Cerebellar cortex (tissue), 1 donor: ENCODE results near the gene ZCCHC4.
A peak's percentile ranks its signal among the peaks of the same experiment; 100 is the strongest.

Source experiments
- DNase-seq: peaks from one replicate; pipeline ENCODE4 v3.0.0-alpha.2; 2015; ENCODE audit warnings: low spot score

ZCCHC4 gene, protein sequence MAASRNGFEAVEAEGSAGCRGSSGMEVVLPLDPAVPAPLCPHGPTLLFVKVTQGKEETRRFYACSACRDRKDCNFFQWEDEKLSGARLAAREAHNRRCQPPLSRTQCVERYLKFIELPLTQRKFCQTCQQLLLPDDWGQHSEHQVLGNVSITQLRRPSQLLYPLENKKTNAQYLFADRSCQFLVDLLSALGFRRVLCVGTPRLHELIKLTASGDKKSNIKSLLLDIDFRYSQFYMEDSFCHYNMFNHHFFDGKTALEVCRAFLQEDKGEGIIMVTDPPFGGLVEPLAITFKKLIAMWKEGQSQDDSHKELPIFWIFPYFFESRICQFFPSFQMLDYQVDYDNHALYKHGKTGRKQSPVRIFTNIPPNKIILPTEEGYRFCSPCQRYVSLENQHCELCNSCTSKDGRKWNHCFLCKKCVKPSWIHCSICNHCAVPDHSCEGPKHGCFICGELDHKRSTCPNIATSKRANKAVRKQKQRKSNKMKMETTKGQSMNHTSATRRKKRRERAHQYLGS

DNA sequence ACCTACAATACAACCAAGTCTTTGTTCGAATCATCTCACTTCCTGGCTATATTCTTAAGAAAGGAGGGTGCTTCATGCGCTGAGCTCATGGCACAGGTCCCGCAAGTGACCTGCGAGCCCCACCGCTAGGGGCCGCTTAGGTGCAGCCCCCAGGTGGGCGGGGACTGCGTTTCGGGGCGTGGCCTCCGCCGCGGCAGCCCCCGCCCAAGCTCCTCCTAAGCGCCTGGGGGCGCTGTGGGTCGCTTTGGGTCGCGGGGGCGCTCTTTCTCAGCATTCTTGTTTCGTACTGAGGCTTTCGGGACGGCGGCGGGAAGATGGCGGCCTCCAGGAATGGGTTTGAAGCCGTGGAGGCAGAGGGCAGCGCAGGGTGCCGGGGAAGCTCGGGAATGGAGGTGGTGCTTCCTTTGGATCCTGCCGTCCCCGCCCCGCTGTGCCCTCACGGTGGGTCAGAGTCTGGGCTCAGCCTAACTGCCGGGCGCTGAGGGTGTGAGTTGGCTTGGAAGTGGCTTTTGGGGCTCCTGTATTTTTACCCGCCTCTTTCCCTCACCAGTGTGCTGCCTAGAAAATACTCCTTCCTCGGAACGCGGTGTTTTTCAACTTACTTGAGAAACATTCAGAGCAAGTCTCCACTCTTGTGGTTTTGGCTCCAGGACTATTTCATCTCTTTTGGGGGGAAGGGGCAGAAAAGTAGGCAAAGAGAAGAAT is at the start of gene ZCCHC4:
Gene ZCCHC4, plus strand, starts transcription at position 279 of the 705 bp plus-strand sequence. Its CDS starts 36 bp downstream, at position 315.
- DNase-seq = peak; percentile 90

DNA sequence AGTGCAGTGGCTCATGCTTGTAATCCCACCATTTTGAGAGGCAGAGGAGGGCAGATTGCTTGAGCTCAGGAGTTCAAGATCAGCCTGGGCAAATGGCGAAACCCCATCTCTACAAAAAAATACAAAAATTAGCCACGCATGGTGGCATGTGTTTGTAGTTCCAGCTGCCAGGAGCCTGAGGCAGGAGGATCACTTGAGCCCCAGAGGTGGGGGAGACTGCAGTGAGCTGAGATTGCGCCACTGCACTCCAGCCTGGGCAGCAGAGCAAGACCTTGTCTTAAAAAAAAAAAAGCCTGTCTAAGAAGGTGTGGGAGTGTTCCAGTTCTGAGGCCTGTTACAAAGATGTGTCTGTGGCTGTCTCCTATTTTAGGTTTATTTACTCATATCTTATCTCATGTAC is 40.7 kb upstream of the ZCCHC4 start:
- no peak for DNase-seq

DNA sequence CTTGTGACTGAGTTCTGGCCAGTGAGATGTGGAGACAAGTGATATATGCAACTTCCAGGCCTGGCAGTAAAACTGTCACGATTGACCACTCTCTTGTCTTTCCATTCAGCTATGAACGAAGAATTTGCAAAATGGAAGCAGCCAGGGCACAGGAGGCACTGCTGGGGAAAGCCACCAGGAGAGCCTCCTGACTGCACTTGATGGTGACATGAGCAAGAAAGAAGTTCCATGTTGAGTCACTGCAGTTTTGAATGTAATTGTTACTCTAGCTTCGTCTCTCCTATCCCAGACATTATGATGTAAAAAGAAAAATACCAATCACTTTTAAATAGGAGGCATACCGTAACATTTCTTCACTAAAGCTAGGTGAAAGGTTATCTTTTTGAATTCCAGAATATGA is 32.4 kb upstream of the ZCCHC4 start:
- no peak for DNase-seq

DNA sequence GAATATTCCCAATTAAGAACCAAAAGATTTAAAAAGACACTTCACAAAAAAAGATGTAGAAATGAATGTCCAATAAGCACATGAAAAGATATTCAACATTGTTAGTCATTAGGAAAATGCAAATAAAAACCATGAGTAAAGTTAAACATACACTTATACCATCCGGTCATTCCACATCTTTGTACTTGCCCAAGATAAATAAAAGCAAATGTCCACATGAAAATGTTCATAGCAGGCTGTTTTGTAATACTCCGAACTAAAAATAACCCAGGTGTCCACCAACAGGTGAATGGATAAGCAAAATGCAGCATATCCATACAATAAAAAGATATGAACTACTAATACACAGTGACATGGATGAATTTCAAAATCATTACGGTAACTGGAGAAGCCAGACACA is 28.6 kb upstream of the ZCCHC4 start:
- DNase-seq = no peak

DNA sequence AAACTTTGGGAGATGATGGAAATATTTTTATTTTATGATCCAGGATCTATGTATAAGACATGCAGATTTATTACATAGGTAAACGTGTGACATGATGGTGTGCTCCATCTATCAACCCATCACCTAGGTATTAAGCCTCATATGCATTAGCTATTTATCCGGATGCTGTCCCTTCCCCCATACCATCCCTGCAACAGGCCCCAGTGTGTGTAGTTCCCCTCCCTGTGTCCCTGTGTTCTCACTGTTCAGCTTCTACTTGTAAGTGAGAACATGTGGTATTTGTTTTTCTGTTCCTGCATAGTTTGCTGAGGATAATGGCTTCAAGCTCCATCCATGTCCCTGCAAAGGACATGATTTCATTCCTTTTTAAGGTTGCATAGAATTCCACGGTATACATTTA is 28.1 kb upstream of the ZCCHC4 start:
- no peak for DNase-seq

DNA sequence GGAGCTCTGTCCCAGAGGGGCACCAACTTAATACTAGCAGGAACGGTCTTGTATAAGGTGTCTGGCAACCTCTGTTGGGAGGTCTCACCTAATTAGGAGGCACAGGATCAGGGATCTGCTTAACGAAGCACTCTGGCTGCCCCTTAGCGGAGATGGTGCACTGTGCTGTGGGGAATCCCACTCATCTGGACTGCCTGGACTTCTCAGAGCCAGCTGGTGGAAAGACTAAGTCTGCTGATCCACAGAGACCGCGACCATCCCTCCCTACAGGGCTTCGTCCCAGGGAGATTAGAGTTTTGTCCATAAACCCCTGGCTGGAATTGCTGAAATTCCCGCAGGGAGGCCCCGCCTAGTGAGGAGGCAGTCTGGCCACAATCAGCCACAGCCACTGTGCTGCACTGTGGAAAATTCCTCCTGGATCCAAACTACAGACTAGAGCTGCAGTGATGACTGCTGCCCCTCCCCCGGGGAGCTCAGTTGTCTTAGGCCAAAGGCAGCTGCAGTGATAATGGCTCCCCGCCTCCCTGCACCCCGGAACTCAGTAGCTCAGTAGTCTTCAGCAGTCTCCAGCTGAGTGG is 22.0 kb upstream of the ZCCHC4 start:
- no peak for DNase-seq

DNA sequence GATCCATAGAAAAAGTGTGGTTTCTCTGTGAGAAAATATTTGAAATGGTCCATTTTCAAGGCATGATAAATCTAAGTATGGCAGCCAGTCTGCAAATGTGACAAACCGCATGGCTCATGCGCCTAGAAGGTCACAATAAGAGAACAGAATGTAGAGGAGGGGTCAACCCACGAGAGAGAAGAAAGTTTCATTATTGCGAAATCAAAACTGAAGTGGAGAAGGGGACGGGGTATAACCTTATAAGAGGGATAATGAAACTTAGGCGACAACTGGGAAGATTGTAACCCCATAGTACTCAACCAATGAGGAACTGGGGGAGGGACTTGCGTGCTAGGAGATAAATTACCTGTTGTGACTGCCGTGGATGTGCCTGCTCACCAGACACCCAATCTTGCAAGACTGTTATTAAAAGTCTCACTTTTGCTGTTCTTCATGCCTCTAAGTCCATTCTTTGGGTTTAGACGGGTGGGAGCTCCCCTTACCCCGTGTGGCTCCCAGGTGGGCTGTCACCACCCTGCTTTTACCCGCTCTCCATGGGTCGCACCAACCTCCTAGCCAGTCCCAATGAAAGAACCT is 21.3 kb upstream of the ZCCHC4 start:
- no peak for DNase-seq

DNA sequence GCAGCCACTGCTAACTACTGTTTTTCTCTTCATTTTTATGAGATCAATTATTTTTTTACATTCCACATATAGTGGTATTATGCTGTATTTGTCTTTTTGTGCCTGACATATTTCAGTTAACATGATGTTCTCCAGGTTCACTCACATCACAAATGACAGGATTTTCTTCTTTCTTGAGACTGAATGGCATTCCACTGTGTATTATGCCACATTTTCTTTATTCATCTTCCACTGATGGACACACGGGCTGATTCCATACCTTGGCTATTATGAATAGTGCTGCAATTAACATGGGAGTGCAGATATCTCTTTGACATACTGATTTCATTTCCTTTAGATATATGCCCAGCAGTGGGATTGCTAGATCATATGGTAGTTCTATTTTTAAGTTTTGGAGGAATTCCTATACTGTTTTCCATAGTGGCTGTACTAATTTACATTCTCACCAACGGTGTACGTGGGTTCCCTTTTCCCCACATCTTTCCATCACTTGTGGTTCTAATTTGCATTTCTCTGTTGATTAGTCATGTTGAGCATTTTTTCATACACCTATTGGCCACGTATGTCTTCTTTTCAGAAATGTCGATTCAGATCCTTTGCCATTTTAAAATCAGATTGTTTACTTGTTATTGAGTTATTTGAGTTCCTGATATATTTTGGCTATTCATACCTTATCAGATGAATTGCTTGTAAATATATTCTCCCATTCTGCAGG is 14.9 kb upstream of the ZCCHC4 start:
- DNase-seq = no peak

DNA sequence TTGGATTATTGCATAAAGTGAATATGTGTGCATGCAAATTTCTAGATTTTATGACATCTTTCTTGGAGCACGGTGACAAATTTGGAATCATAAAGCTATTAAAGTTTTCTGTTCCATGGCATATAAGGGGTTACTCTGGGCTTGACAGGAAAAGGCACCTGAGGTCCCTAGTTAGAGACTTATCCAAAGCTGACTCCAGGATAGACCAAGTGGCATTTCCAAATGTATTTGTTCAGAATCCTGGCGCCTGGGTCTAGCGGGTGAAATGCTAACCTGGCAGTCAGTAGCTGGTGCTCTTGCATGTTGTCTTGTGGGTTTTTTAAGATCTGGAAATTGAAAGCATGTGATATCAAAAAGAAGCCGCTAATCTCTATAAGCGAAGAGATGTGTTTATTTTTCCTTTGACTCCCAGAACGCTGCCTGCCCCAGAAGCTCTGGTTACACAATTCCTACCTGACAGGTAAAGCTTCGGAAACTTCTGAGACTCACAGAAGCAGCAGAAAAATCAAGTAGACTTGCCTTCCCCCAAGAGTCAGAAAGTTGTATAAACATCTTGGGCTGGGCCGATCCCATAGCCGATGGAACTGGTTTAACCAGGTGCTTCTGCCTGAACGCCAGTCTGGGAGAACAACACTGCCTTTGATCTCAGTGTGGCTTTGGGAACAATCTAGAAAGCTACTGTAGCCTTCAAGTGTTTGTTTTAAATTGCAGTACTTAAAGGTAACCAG is 12.9 kb upstream of the ZCCHC4 start:
- no peak for DNase-seq

DNA sequence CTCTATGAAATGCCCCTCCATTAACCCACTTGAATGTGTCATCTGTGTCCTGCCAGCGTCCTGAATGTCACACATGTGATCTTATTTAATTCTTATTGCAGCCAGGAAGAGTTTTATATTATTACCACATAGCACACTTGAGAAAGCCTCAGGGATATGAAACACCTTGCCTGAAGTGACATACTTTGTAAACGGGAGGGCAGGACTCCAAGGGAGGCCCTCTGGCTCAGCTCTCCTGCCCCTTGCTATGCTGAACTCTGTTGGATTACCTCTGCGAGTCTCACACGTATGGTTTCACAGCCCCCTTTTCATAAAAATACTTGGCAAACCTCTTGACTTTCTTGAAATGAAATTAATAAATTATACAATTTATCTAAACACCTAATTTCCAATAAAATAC is 11.1 kb upstream of the ZCCHC4 start:
- DNase-seq = no peak

DNA sequence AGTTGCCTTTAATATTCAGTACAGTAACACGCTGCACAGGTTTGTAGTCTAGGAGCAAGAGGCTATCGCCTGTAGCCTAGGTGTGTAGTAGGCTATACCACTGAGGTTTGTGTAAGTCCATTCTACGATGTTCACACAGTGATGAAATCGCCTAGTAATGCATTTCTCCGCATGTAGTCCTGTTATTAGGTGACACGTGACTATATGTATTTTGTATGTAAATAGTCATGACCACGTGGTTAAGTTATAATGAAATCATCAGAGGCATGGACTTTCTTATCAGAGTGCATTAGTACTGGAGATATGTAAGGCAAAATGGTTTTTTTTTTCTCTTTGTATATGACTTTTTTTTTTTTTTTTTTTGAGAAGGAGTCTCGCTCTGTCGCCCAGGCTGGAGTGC is 9.9 kb upstream of the ZCCHC4 start:
- DNase-seq = no peak

DNA sequence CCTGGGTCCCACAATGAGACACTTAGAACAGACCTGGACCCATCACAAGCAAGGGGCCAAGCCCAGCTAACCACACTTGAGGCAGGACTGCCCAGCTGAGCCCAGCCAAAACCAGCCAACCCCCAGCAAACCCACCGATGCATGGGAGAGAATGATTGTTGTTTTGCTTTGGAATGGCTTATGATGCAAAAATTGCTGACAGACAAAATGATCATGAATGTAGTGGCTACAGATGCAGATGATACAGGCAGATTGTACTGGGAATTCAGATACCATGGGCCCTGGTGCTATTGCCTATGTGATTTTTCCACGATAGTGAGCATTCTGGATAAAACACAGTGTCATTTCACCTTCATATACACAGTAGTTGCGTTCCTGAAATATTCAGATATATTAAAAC is 9.0 kb upstream of the ZCCHC4 start:
- no peak for DNase-seq

DNA sequence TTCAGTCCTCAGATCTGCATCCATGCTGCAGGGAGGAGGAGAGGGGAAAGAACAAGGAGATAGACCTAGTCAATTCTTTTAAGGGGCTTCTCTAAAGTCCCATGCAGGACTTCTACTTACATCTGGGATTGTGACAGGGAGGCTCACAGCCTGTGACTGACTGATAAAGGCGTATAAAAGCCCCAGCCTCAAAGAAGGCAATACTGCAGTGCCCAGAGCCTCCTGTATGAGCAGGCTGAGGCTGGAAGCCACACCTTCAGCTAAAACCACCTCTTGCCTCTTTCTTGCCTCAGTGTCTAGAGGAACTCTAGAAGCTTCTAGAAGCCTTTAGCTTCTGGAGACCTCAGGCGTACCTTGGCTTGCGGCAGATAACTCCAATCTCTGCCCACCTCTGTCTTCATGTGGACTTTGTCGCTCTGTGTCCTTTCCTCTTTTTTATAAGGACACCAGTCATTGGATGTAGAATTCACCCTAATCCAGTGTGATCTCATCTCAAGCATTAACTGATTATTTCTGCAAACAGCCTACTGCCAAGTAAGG is 6.0 kb upstream of the ZCCHC4 start:
- DNase-seq = no peak

DNA sequence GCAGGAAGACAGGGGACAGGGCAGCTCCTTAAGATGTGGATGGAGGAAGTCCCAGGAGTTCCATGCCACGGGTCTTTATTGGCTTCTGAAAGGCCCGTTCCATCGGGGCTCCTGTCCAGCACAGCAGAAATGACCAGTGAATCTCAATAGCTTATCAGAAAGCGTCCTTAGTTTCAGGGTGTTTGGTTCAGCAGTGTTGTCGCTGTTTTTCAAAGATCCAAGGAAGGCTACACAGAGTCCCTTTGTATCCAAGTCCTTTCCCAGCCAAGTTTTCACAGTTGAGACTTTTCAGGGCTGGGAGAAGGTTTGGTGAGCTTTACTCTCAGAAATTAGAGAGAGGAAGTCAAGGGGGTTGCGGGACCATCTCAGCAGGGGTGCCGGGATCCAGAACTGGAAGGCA is 5.0 kb upstream of the ZCCHC4 start:
- no peak for DNase-seq

DNA sequence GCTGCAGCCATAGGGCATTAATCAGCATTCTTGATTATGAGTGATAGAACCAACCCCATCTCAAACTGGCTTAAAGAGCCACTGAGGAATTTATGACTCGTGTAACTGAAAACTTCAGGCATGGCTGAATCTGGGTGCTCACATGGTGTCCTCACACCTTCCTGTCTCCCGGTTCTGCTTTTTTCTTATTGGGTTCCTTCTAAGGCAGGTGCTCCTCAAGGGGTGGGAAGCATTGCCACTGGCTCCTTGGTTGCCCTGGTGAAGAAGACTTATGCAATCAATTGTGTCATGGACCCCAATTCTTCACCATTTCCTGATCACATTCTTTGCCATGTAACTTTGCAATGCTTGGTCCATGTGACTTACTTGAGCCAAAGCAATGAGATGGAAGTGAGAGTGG is 4.3 kb upstream of the ZCCHC4 start:
- DNase-seq = no peak

DNA sequence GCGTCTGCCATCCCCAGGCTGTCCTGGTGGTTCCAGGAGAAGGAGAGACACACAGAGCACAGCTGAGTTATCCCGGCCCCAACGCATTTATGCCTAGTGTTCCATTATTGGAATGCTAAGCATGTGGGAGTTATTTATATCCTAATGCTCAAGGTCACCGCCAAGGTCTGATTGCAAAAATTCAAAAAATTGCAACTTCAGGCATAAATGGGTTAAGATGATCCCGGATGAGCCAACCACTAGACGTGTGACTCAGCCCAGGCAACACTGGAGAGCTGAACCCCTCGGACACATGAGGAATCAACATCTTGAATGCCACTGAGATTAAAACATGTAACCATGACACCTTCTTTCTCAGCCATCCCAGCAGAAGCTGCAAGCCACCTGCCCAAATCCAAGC is 3.8 kb upstream of the ZCCHC4 start:
- no peak for DNase-seq

DNA sequence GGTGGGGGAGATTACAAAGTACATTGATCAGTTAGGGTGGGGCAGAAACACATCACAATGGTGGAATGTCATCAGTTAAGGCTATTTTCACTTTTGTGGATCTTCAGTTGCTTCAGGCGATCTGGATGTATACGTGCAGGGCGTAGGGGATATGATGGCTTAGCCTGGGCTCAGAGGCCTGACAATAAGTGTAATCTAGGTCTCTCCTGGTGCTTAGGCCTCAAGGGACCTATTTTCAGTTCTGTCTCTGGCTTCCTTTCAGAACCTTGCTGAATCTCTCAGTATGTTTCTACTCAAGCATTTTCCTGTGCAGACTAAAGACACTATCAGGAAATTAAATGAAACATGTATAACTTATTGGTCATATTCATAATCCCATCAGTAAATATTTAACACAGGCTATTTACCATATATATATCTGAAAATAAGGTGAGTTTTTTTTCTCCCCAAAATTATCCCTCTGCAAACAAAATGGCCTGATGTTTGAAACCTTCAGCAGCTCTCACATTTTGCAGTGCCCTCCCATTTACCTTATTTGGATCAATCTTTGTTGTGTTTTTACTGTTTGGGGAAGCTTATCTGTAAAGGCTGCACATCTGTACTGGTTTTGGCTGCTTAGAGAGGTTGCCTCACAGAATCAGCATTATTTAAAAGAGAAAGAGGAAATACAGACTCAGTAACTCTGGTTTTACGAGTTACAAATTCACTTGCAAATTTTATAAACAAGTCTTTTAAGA is 2.3 kb upstream of the ZCCHC4 start:
- DNase-seq = no peak

DNA sequence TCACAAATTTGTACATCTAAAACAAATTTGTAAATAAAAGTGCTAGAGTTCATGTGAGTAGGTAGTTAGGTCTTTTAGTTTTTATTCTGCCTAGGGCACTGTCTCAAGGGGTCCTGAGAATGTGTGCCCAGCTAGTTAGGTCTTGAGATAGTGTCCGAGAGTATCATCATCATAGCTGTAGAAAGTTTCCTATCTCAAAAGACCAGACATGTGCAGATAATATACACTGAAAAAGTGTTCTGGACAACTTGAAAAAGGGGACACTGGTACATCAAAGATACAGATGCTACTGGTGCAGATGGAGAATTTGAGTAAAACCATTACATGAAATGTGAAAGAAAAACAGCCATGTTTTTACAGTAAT is 1.8 kb upstream of the ZCCHC4 start:
- no peak for DNase-seq

DNA sequence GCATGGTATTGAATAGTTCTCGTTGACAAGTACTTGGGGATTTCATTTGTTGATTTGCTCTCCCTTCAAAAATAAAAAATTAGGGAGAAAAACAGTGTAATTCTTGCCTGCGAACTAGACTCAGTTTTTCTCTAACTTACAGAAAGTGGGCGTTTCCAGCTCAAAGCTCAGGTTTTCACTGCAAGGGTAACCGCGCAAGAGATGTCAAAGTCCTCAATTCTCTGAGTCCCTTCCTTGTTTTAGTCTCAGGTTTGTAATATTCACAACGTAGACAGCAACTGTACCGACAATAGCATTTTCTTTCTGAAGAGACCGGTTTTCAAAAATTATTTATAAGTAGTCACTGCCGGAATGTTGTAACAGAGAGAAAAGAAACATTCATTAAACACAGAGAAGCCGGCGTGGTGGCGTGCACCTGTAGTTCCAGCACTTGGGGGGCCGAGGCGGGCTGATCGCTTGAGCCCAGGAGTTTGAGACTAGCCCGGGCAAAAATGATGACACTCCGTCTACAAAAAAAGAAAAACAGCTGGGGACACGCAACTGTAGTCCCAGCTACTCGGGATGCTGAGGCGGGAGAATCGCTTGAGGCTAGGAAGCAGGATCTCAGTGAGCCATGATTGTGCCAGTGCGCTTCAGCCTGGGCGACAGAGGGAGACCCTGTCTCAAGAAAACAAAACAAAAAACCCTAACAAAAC is 774 bp downstream of the ZCCHC4 start:
- no peak for DNase-seq

DNA sequence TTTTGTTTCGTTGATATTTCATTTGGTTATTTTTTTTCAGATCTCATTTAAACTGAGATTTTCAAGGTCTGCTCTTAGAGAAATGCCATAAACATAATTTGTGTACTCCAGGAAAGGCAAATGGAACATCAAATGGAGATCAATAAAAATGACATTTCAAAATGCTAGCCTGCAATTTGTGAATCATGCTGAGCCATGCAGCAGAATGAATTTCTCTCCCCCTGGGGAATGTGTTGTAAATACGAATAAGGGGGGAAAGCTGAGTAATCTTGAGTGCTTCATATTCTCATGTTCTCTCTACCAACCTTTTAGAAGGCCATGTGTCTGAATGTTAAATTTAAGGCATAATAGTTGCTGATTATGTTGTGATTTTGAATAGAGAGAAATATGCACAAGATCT is 7.8 kb downstream of the ZCCHC4 start:
- no peak for DNase-seq
